Esophagus squamous epithelium (tissue), 5 donors: Measurements from ENCODE around the gene ADGRD1. TPM values are rescaled to one million over a fixed set of nuclear protein-coding genes. Genes with fewer than 3 reads are reported as not detected.

Source experiments
- DNase-seq: peaks from one replicate; lab custom pipeline; 2025; lab: John Stamatoyannopoulos, UW
- H3K27ac ChIP-seq, 4 donors: fragments of 200-600 bp; sonication (generic); one replicate each; pipeline ENCODE4 v1.5.1; 2016 to 2019; ENCODE audit warnings: mild to moderate bottlenecking in 1 of 4
- H3K27me3 ChIP-seq, 4 donors: fragments of 200-600 bp; sonication (generic); 1 replicate in 3 of 4; 2 replicates in 1 of 4; pipeline versions ENCODE4 v1.5.1 to v1.6.0; 2017 to 2021; ENCODE audit warnings: antibody characterized with exemption in 1 of 4
- H3K36me3 ChIP-seq, 3 donors: fragments of 200-600 bp; sonication (generic); one replicate each; pipeline ENCODE4 v1.5.1; 2016 to 2019
- H3K4me1 ChIP-seq, 3 donors: fragments of 200-600 bp; sonication (generic); one replicate each; pipeline ENCODE4 v1.5.1; 2017 to 2019
- H3K4me3 ChIP-seq, 4 donors: fragments of 200-600 bp; sonication (generic); 1 replicate in 3 of 4; 2 replicates in 1 of 4; pipeline ENCODE4 v1.5.1; 2016 to 2019; ENCODE audit warnings: mild to moderate bottlenecking in 2 of 4, moderate library complexity in 1 of 4
- H3K9me3 ChIP-seq, 3 donors: fragments of 200-600 bp; sonication (generic); one replicate each; pipeline ENCODE4 v1.5.1; 2016 to 2019
- POLR2A ChIP-seq, 4 donors: fragments of 450-650 bp; IDR thresholded peaks; one replicate each; pipeline ENCODE4 v1.6.1; 2017; ENCODE audit warnings: antibody characterized with exemption in 4 of 4, mild to moderate bottlenecking in 4 of 4, moderate library complexity in 3 of 4
- WGBS, 2 donors: methylation state at CpG; one replicate each; pipeline ENCODE4 v1.1.5; 2018; 5-methylcytosine and 5-hydroxymethylcytosine counted together
- intact Hi-C: fragments of 100-400 bp; cut with DNase I; formaldehyde crosslinking; loops from one replicate; pipeline ENCODE4 v1.15.0; 2022
- total RNA-seq, 4 donors: library from RNA; depleted of rRNA; stranded (reverse); fragments of >200 nt; gene quantifications; one replicate each; pipeline ENCODE4 v1.1.0, GENCODE V29; 2016
- TF ChIP-seq, protein P1 (sequence below), 6 experiments: fragments of 450-650 bp in 4 of 6; fragments of 200-600 bp in 2 of 6; sonication (generic) in 2 of 6; IDR thresholded peaks; one replicate each; pipeline ENCODE4 v1.5.1; 2016 to 2019; ENCODE audit warnings: antibody characterized with exemption in 6 of 6, mild to moderate bottlenecking in 4 of 6, moderate library complexity in 4 of 6
- donor health status: DM: yes; HTN: yes; CAD: no.

Gene ADGRD1
- total RNA-seq, 4 donors from 2014 or later: 2.2 to 28.2 (median 8.8) TPM

DNA sequence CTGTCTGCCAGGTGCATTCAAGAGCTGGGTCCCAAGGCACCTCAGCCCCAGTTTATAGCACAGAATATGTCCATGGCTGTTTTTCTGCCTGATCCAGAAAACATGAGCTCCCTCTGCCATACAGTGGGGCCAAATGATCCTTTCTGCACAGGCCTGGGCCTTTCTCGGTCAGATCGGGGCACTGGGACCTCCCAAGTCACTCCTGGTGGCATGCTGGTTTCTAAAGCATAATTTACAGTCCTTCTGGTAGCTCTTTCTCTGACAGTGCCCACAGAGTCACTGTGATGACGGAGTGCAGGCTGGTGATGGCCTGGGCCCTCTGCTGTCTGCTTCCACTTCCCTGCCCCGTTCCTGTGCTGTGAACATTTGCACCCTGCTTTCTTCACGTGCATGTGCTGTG lies 99.2 kb downstream of the ADGRD1 start:
- no peak for TF ChIP-seq POLR2A (IDR thresholded peaks at IDR 0.05)
- TF ChIP-seq, protein P1, sequence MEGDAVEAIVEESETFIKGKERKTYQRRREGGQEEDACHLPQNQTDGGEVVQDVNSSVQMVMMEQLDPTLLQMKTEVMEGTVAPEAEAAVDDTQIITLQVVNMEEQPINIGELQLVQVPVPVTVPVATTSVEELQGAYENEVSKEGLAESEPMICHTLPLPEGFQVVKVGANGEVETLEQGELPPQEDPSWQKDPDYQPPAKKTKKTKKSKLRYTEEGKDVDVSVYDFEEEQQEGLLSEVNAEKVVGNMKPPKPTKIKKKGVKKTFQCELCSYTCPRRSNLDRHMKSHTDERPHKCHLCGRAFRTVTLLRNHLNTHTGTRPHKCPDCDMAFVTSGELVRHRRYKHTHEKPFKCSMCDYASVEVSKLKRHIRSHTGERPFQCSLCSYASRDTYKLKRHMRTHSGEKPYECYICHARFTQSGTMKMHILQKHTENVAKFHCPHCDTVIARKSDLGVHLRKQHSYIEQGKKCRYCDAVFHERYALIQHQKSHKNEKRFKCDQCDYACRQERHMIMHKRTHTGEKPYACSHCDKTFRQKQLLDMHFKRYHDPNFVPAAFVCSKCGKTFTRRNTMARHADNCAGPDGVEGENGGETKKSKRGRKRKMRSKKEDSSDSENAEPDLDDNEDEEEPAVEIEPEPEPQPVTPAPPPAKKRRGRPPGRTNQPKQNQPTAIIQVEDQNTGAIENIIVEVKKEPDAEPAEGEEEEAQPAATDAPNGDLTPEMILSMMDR (IDR thresholded peaks at IDR 0.05): no peak
- peaks cover 0 to 23% (median 0%) of the 10 kb centered on the region in 4 donors for H3K27me3 ChIP-seq
- H3K27ac ChIP-seq: no peak overlapping the region
- H3K4me3 ChIP-seq: no peak overlapping the region
- DNase-seq: no peak
- H3K4me1 ChIP-seq: peaks cover 0 to 8% (median 0%) of the 10 kb centered on the region in 3 donors
- H3K36me3 ChIP-seq: no peaks in the 10 kb centered on the region
- intact Hi-C loops: no loop called here
- WGBS, 2 donors: 59 to 64% methylated on average over 3 to 5 of the region's 5 CpGs
- H3K9me3 ChIP-seq: no peaks in the 10 kb centered on the region

DNA sequence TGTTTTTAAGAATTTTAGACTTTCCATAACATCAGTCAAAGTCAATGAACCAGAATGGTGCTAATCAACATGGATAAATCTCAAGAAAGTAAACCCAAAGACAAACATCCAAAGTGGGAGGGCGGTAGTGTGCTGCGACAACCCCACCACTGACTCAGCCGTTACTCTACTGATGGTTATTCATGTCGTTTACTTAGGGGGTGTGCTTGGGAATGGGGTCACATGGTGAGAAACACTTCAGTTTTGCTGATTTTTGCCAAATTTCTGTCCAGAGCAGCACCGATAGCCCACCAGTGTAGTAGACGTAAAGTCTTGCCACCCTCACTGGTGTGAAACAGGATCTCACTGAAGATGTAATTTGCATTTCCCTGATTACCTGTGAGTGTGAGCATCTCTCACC lies 99.9 kb downstream of the ADGRD1 start:
- WGBS, 2 donors: 81 to 82% methylated on average over 6 of the region's 6 CpGs
- no peak overlapping the region for H3K4me3 ChIP-seq
- peaks cover 0 to 17% (median 0%) of the 10 kb centered on the region in 4 donors for H3K27me3 ChIP-seq
- intact Hi-C loops: no loop called here
- H3K9me3 ChIP-seq: no peaks in the 10 kb centered on the region
- no peaks in the 10 kb centered on the region for H3K36me3 ChIP-seq
- peaks cover 0 to 1% (median 0%) of the 10 kb centered on the region in 3 donors for H3K4me1 ChIP-seq
- no peak overlapping the region for H3K27ac ChIP-seq
- no peak for DNase-seq
- TF ChIP-seq POLR2A (IDR thresholded peaks at IDR 0.05): no peak
- TF ChIP-seq, protein P1 (IDR thresholded peaks at IDR 0.05): no peak

DNA sequence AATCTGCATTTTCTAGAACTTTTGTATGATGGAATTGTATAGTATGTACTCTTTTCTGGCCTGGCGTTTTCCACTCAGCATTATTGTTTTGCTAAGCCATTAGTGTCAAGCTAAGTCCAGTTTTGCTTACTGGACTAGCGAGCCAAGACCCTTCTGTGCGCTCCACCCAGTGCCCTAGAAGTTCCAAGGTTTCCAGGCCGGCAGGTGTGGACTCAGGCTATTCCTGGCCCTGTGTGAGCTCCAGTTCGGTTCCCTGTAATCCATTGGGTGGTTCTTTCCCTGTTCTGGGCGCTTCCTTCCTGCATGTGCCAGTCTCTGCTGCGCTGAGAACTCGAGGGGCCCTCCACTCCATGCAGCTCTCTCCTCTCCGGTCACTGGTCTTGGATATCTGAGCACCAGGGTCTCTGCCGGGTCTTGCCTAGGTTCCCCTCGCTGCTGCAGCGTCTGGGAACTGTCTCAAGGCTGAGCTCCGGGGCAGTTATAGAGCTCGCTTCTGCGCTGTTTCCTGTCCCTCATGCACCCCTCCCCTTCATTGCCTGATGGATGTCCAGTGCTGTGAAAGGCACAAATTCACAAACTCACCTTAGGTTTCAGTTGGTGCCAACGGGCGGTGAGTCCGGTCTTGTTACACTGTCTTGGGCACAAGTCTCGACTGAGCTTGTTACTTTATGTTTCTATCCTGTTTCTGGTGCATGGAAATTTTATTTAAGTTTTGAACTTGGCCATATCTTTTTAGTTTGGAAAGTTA lies 100.8 kb downstream of the ADGRD1 start:
- H3K4me3 ChIP-seq: no peak overlapping the region
- H3K4me1 ChIP-seq: no peaks in the 10 kb centered on the region
- TF ChIP-seq POLR2A (IDR thresholded peaks at IDR 0.05): no peak
- TF ChIP-seq, protein P1 (IDR thresholded peaks at IDR 0.05): no peak
- DNase-seq: no peak
- no peak overlapping the region for H3K27ac ChIP-seq
- H3K36me3 ChIP-seq: no peaks in the 10 kb centered on the region
- WGBS, 2 donors: 74 to 75% methylated on average over 17 to 19 of the region's 19 CpGs
- intact Hi-C loops: no loop called here
- H3K9me3 ChIP-seq: no peaks in the 10 kb centered on the region
- H3K27me3 ChIP-seq: peaks cover 0 to 9% (median 0%) of the 10 kb centered on the region in 4 donors

DNA sequence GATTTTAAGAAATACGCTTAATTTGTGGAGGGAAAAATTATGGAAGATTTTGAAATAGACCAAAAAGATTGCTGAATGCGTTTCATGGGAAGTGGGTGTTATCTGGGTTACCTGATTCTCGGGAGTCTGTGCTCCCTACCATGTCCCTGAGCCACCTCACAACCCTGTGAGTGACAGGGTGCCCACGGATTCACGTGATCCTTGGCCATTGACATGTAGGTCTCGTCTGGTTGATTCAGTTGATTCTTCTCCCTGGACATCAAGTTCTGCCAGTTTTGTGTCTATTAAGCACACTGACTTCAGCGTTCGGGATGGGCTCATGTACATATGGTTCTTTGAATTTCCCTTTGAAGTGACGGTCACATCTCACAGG lies 101.4 kb downstream of the ADGRD1 start:
- intact Hi-C loops: no loop called here
- Histone ChIP-seq H3K4me3 (no peak overlapping the region), H3K4me1 (no peaks in the 10 kb centered on the region), H3K27ac (no peak overlapping the region), H3K36me3 (no peaks in the 10 kb centered on the region), H3K27me3 (peaks cover 0 to 9% (median 0%) of the 10 kb centered on the region in 4 donors), H3K9me3 (no peaks in the 10 kb centered on the region)
- TF ChIP-seq POLR2A (IDR thresholded peaks at IDR 0.05): no peak
- TF ChIP-seq, protein P1 (IDR thresholded peaks at IDR 0.05): no peak
- WGBS, 2 donors: 65 to 77% methylated on average over 9 of the region's 9 CpGs
- DNase-seq: no peak

DNA sequence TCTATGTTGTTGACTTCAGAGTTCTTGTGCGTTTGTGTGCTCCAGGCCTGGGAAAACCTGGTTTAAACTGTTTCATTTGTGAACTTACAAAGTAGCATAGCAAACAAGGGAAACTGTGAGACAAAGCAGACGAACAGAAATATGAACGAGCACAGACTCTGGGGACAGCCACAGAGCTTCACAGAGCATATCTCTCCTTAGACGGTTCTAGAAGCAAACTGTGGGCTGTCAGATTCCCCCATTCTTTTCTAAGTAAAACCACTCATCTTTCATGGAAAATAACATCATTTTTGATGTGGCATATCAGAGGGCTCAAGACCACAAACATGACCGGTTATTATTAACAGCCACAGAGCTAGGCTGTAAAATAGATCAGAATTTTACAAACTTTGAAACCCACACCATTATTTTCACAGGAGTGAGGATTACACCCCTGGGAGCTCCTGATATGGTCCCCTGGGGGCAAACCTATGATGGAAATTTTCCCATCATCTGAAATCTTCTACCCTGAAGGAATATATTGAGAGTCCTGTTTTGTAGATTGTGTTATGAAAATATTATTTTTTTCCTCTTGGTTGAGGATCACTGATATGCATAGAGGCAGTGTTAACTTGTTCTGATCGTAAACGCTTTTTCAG lies 102.0 kb downstream of the ADGRD1 start:
- Histone ChIP-seq H3K9me3 (no peaks in the 10 kb centered on the region), H3K36me3 (no peaks in the 10 kb centered on the region), H3K27ac (no peak overlapping the region), H3K27me3 (peaks cover 0 to 9% (median 0%) of the 10 kb centered on the region in 4 donors), H3K4me3 (no peak overlapping the region), H3K4me1 (no peaks in the 10 kb centered on the region)
- 68 to 71% methylated on average over 7 of the region's 7 CpGs for WGBS, 2 donors
- TF ChIP-seq POLR2A (IDR thresholded peaks at IDR 0.05): no peak
- TF ChIP-seq, protein P1 (IDR thresholded peaks at IDR 0.05): no peak
- intact Hi-C loops: no loop called here
- DNase-seq: no peak
